A549 (cell line): ENCODE measurements around the gene HOXD12. TPM values are rescaled to one million over a fixed set of nuclear protein-coding genes. Genes with fewer than 3 reads are reported as not detected.

Source experiments
- ATAC-seq, 2 experiments: fragments of 200-7000 bp in 1 of 2; fragments of >200 bp in 1 of 2; cut with Nextera tagmentation in 1 of 2; cut with Tn5 transposase in 1 of 2; 3 replicates each; pipeline versions ENCODE4 v1.8.0 to v1.9.1; 2018 to 2020; ENCODE audit warnings: mild to moderate bottlenecking in 1 of 2, moderate library complexity in 1 of 2
- CTCF ChIA-PET: fragments of 300-600 bp; sonication (Branson Sonifier 250); formaldehyde crosslinking; extraction: SDS; loops from one replicate; lab custom pipeline; 2021; ENCODE audit warnings: antibody characterized with exemption, inconsistent platforms; lab: Yijun Ruan, JAX
- POLR2A ChIA-PET: fragments of 350-600 bp; formaldehyde crosslinking; extraction: SDS; loops from one replicate; lab custom pipeline; 2021; ENCODE audit warnings: antibody characterized with exemption, inconsistent platforms; lab: Yijun Ruan, JAX
- DNase-seq, 2 experiments: peaks; one replicate each; pipeline versions ENCODE4 v3.0.0 to v3.0.0-alpha.2; 2011 to 2016; ENCODE audit warnings: low read depth in 1 of 2, low spot score in 1 of 2
- FAIRE-seq: peaks from 2 replicates; lab custom pipeline; 2011; peaks lifted over from hg19 to GRCh38; lab: Jason Lieb, UNC
- H3K27ac ChIP-seq, 2 experiments: fragments of >200 bp; sonication (Bioruptor Twin); formaldehyde crosslinking; 3 replicates each; pipeline ENCODE4 v1.5.1; 2016 to 2017
- H3K4me1 ChIP-seq: fragments of >200 bp; sonication (Bioruptor Twin); formaldehyde crosslinking; 3 replicates; pipeline ENCODE4 v1.6.1; 2016
- H3K4me2 ChIP-seq: fragments of >200 bp; sonication (Bioruptor Twin); formaldehyde crosslinking; 3 replicates; pipeline ENCODE4 v1.6.1; 2016
- H3K4me3 ChIP-seq: fragments of >200 bp; sonication (Bioruptor Twin); formaldehyde crosslinking; 3 replicates; pipeline ENCODE4 v1.5.1; 2016
- H3K9me3 ChIP-seq: fragments of >200 bp; sonication (Bioruptor Twin); formaldehyde crosslinking; 3 replicates; pipeline ENCODE4 v1.6.1; 2016
- CBX2 ChIP-seq: fragments of 200-600 bp; sonication (generic); IDR thresholded peaks from 2 replicates; pipeline ENCODE4 v1.6.1; 2016; ENCODE audit warnings: low read depth, mild to moderate bottlenecking, borderline replicate concordance
- CHD2 ChIP-seq: fragments of 150-350 bp; IDR thresholded peaks from 2 replicates; pipeline ENCODE4 v1.6.1; 2014; ENCODE audit warnings: low read length; ENCODE audit not compliant: partially characterized antibody
- FOSB ChIP-seq: fragments of 250-450 bp; sonication (Bioruptor Pico); IDR thresholded peaks from 2 replicates; pipeline ENCODE4 v1.5.0; 2020; ENCODE audit warnings: mild to moderate bottlenecking, moderate library complexity
- FOSL2 ChIP-seq, 2 experiments: fragments of 450-650 bp in 1 of 2; fragments of >200 bp in 1 of 2; sonication (Bioruptor Twin) in 1 of 2; formaldehyde crosslinking; IDR thresholded peaks; 2 replicates each; pipeline versions ENCODE4 v1.5.0 to v1.6.1; 2016 to 2020; ENCODE audit warnings: mild to moderate bottlenecking in 1 of 2, moderate library complexity in 1 of 2
- GATA3 ChIP-seq: IDR thresholded peaks from 2 replicates; pipeline ENCODE4 v1.6.1; 2012; ENCODE audit warnings: borderline replicate concordance
- HDAC2 ChIP-seq: fragments of 200-600 bp; sonication (generic); IDR thresholded peaks from 2 replicates; pipeline ENCODE4 v1.6.1; 2016
- HOXA7 ChIP-seq: fragments of 250-450 bp; sonication (Bioruptor Pico); IDR thresholded peaks from 2 replicates; pipeline ENCODE4 v1.5.0; 2020; ENCODE audit warnings: mild to moderate bottlenecking, moderate library complexity
- HOXB13 ChIP-seq: fragments of 250-450 bp; sonication (Bioruptor Pico); IDR thresholded peaks from 2 replicates; pipeline ENCODE4 v1.5.0; 2020; ENCODE audit warnings: low read depth, mild to moderate bottlenecking, moderate library complexity
- JUN ChIP-seq, 2 experiments: fragments of >200 bp; sonication (Bioruptor Twin); formaldehyde crosslinking; IDR thresholded peaks; 2 replicates in 1 of 2; 3 replicates in 1 of 2; pipeline ENCODE4 v1.6.1; 2016 to 2017
- MAZ ChIP-seq: fragments of 150-350 bp; IDR thresholded peaks from 2 replicates; pipeline ENCODE4 v1.6.1; 2014; ENCODE audit warnings: antibody characterized with exemption, low read depth, low read length, borderline replicate concordance
- NPAS2 ChIP-seq: fragments of 250-450 bp; sonication (Bioruptor Pico); IDR thresholded peaks from 2 replicates; pipeline ENCODE4 v1.8.0; 2022; ENCODE audit warnings: mild to moderate bottlenecking, moderate library complexity, borderline replicate concordance
- POLR2AphosphoS2 ChIP-seq: conservative IDR thresholded peaks from 2 replicates; pipeline ENCODE4 v1.6.1; 2012; ENCODE audit warnings: low read length, improper control_type of control experiment, inconsistent platforms
- RARB ChIP-seq: fragments of 250-450 bp; sonication (Bioruptor Pico); IDR thresholded peaks from 2 replicates; pipeline ENCODE4 v1.8.0; 2021; ENCODE audit warnings: mild to moderate bottlenecking, moderate library complexity
- RCOR1 ChIP-seq: fragments of 150-350 bp; IDR thresholded peaks from 2 replicates; pipeline ENCODE4 v1.6.1; 2014; ENCODE audit warnings: antibody characterized with exemption, low read length, low read depth
- RNF2 ChIP-seq: fragments of 200-600 bp; sonication (generic); IDR thresholded peaks from 2 replicates; pipeline ENCODE4 v1.6.1; 2016; ENCODE audit warnings: low read depth, mild to moderate bottlenecking, antibody characterized with exemption, moderate library complexity, borderline replicate concordance
- ZNF302 ChIP-seq: fragments of 250-450 bp; sonication (Bioruptor Pico); IDR thresholded peaks from 2 replicates; pipeline ENCODE4 v1.9.0; 2021; ENCODE audit warnings: inconsistent platforms, mild to moderate bottlenecking, moderate library complexity
- ZSCAN20 ChIP-seq: fragments of 250-450 bp; sonication (Bioruptor Pico); IDR thresholded peaks from 2 replicates; pipeline ENCODE4 v1.8.0; 2022; ENCODE audit warnings: mild to moderate bottlenecking, moderate library complexity
- WGBS: methylation state at CpG from one replicate; pipeline ENCODE4 v1.1.6; 2017; ENCODE audit errors: missing lambda C conversion rate; 5-methylcytosine and 5-hydroxymethylcytosine counted together
- polyA plus RNA-seq, 4 experiments: library from polyadenylated mRNA; depleted of rRNA in 3 of 4; stranded (reverse); fragments of >200 nt; fragmentation: RNase III in 1 of 4; extraction: RNeasy Plus Mini Kit Qiagen cat#74134 plus additional on column Dnase treatment in 1 of 4; gene quantifications; 2 replicates in 3 of 4; 3 replicates in 1 of 4; pipeline ENCODE4 v1.2.3, GENCODE V29; 2011 to 2017
- TF ChIP-seq, protein P1 (sequence below): fragments of 200-600 bp; sonication (generic); IDR thresholded peaks from 2 replicates; pipeline ENCODE4 v1.6.1; 2016; ENCODE audit warnings: antibody characterized with exemption, mild to moderate bottlenecking, moderate library complexity
- TF ChIP-seq, protein P2 (sequence below): fragments of 450-650 bp; IDR thresholded peaks from 2 replicates; pipeline ENCODE4 v1.6.1; 2014; ENCODE audit warnings: antibody characterized with exemption
- TF ChIP-seq, protein P3 (sequence below): fragments of 150-350 bp; IDR thresholded peaks from 2 replicates; pipeline ENCODE4 v1.6.1; 2014; ENCODE audit warnings: low read depth, mild to moderate bottlenecking, low read length
- TF ChIP-seq, protein P4 (sequence below): fragments of >200 bp; sonication (Bioruptor Twin); formaldehyde crosslinking; IDR thresholded peaks from 3 replicates; pipeline ENCODE4 v1.5.1; 2016

HOXD12 gene
- polyA plus RNA-seq, 2 of the 4 experiments (the other 2 are of a cell fraction) = not detected

DNA sequence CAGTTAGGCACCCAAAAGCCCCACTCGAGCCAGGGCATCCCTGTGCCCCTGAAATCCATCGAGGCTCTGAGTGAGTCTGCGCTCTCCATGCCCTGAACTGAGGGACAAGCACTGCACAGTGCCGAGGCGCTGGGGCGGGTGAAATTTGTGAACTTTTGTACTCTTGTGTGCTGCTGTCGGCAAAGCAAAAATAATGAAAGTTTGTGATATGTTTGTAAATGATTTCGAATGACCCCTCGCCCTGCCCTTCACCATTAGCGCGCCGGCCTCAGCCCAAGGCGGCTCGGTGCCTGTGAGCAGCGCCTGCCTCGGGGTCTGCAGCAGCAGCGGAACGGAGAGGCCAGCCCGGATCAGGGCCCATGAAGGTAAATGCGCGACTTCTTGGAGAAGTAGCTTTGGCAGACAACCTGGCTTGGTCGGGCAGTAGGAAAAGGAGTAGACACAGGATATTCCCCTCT, 49.9 kb downstream of the HOXD12 start (continued):
- TF ChIP-seq FOSB (no peak), MAZ (no peak)
- TF ChIP-seq, all 56 proteins: peak for 0

DNA sequence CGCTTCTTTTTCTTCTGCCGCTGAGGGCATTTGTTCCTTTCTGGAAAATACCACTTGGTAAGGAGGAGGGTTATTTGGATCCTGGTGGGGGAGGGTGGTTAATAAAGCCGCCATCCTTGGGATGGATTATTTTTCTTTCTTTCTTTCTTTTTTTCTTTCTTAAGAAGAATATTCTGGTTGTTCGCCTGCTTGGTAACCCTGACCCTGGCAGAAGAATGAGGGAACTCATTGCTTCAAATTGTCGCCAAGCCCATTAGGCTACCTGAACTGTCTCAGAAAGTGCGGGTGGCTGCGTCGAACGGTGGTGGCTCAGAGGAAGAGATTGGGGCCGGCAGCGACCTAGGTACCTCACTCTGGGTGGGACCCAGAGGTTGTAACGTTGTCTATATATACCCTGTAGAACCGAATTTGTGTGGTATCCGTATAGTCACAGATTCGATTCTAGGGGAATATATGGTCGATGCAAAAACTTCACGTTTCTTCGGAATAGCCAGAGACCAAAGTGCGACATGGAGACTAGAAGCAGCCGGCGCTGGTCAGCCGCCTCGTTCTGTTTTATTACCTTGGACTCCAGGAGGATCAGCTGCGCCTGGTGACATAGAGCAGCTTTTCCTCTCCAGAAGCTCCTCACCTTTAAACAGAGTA, 50.5 kb downstream of the HOXD12 start:
- Histone ChIP-seq H3K9me3 (no peaks in the 10 kb centered on the region), H3K4me2 (no peak overlapping the region), H3K27ac (no peak overlapping the region), H3K4me3 (no peak overlapping the region), H3K4me1 (no peaks in the 10 kb centered on the region)
- TF ChIP-seq JUN (IDR thresholded peaks at IDR 0.05) (no peak), HOXA7 (CRISPR knock-in tag) (no peak), CHD2 (no peak), NPAS2 (CRISPR knock-in tag) (no peak), RARB (CRISPR knock-in tag) (no peak), GATA3 (no peak), CBX2 (no peak), HOXB13 (CRISPR knock-in tag) (no peak), HDAC2 (no peak), FOSL2 (IDR thresholded peaks at IDR 0.05) (no peak), FOSL2 (CRISPR knock-in tag; IDR thresholded peaks at IDR 0.05) (no peak), ZSCAN20 (no peak), RCOR1 (no peak), RNF2 (no peak), FOSB (no peak), POLR2AphosphoS2 (no peak), ZNF302 (no peak)
- TF ChIP-seq, protein P1, sequence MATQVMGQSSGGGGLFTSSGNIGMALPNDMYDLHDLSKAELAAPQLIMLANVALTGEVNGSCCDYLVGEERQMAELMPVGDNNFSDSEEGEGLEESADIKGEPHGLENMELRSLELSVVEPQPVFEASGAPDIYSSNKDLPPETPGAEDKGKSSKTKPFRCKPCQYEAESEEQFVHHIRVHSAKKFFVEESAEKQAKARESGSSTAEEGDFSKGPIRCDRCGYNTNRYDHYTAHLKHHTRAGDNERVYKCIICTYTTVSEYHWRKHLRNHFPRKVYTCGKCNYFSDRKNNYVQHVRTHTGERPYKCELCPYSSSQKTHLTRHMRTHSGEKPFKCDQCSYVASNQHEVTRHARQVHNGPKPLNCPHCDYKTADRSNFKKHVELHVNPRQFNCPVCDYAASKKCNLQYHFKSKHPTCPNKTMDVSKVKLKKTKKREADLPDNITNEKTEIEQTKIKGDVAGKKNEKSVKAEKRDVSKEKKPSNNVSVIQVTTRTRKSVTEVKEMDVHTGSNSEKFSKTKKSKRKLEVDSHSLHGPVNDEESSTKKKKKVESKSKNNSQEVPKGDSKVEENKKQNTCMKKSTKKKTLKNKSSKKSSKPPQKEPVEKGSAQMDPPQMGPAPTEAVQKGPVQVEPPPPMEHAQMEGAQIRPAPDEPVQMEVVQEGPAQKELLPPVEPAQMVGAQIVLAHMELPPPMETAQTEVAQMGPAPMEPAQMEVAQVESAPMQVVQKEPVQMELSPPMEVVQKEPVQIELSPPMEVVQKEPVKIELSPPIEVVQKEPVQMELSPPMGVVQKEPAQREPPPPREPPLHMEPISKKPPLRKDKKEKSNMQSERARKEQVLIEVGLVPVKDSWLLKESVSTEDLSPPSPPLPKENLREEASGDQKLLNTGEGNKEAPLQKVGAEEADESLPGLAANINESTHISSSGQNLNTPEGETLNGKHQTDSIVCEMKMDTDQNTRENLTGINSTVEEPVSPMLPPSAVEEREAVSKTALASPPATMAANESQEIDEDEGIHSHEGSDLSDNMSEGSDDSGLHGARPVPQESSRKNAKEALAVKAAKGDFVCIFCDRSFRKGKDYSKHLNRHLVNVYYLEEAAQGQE = no peak
- TF ChIP-seq, protein P2, sequence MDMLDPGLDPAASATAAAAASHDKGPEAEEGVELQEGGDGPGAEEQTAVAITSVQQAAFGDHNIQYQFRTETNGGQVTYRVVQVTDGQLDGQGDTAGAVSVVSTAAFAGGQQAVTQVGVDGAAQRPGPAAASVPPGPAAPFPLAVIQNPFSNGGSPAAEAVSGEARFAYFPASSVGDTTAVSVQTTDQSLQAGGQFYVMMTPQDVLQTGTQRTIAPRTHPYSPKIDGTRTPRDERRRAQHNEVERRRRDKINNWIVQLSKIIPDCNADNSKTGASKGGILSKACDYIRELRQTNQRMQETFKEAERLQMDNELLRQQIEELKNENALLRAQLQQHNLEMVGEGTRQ = no peak
- TF ChIP-seq, protein P3, sequence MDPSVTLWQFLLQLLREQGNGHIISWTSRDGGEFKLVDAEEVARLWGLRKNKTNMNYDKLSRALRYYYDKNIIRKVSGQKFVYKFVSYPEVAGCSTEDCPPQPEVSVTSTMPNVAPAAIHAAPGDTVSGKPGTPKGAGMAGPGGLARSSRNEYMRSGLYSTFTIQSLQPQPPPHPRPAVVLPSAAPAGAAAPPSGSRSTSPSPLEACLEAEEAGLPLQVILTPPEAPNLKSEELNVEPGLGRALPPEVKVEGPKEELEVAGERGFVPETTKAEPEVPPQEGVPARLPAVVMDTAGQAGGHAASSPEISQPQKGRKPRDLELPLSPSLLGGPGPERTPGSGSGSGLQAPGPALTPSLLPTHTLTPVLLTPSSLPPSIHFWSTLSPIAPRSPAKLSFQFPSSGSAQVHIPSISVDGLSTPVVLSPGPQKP = no peak
- TF ChIP-seq, protein P4, sequence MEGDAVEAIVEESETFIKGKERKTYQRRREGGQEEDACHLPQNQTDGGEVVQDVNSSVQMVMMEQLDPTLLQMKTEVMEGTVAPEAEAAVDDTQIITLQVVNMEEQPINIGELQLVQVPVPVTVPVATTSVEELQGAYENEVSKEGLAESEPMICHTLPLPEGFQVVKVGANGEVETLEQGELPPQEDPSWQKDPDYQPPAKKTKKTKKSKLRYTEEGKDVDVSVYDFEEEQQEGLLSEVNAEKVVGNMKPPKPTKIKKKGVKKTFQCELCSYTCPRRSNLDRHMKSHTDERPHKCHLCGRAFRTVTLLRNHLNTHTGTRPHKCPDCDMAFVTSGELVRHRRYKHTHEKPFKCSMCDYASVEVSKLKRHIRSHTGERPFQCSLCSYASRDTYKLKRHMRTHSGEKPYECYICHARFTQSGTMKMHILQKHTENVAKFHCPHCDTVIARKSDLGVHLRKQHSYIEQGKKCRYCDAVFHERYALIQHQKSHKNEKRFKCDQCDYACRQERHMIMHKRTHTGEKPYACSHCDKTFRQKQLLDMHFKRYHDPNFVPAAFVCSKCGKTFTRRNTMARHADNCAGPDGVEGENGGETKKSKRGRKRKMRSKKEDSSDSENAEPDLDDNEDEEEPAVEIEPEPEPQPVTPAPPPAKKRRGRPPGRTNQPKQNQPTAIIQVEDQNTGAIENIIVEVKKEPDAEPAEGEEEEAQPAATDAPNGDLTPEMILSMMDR = no peak
- DNase-seq (no peak), ATAC-seq (no peak), FAIRE-seq (no peak)
- 84% methylated on average over 24 of the region's 24 CpGs for WGBS
- ChIA-PET CTCF (interaction anchor here (0.6 to 2.6 kb wide), 5 partner anchors 10 to 502 kb away, joined by 3 to 22 read pairs (median 5); no protein-coding TSS in a partner anchor), POLR2A (no interaction called here)
